ENCODE measurements around the gene PLPP4.

GRCh38 chr10:120456626-120457430 lies at the start of gene PLPP4:
- no peak for TF ChIP-seq CTCF (IDR thresholded peaks at IDR 0.05)
- TF ChIP-seq POLR2A (IDR thresholded peaks at IDR 0.05) = no peak
- TF ChIP-seq POLR2AphosphoS5 (IDR thresholded peaks at IDR 0.05) = no peak

Data from prostate gland (tissue), 2 donors.